Mammary epithelial cell (primary cell): ENCODE data around the gene NSF.

Experiments used
- CTCF ChIP-seq, 2 donors: IDR thresholded peaks in 1 of 2; conservative IDR thresholded peaks in 1 of 2; 2 replicates each; pipeline ENCODE4 v1.5.1; 2011 to 2012; ENCODE audit warnings: inconsistent platforms in 2 of 2, low read length in 2 of 2, mild to moderate bottlenecking in 2 of 2, control low read depth in 1 of 2, low read depth in 1 of 2; ENCODE audit not compliant: insufficient read depth in 1 of 2; ENCODE audit errors: extremely low read depth in 1 of 2
- EZH2 ChIP-seq: IDR thresholded peaks from 2 replicates; pipeline ENCODE4 v1.6.1; 2012; ENCODE audit warnings: low read length, inconsistent platforms, borderline replicate concordance

DNA sequence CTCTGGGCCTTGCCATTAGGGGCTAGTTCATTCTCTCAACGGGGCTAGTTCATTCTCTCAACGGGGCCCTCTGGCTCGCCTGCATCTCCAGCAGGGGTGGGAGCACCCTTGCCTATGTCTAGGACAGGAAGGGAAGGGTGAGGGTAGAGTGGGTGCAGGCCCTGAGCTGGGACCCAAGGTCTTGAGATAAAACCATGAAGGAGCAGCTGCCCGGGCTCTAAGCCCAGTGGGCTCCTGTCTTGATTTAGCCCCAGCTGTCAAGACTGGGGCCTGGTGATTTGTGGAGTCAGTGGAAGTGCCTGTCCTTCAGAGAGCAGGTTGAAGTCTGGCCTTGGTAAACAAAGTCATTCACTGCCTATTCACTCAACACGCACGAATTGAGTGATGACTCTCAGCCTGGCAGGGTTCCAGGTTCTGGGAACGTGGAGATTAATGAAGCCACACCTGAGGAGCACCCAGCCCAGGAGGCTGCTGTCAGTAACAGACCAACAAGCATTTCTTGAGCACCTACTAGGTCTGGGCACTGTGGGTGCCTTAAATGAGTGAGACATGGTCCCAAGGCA is 192.6 kb downstream of the NSF start:
- TF ChIP-seq CTCF (conservative IDR thresholded peaks at IDR 0.05 in 1 of 2, IDR thresholded peaks at IDR 0.05 in 1 of 2; ENCODE audit: extremely low read depth in 1 of 2, insufficient read depth in 1 of 2, low read depth in 1 of 2, low read length in 2 of 2) (no peak), EZH2 (no peak)
